PFSK-1 (cell line): ENCODE data around the gene GUCA2A.

Experiments used
- FOXP2 ChIP-seq: optimal IDR thresholded peaks from 2 replicates; pipeline ENCODE3; 2011; ENCODE audit warnings: borderline replicate concordance, control low read depth, inconsistent platforms; ENCODE audit not compliant: insufficient read depth; ENCODE audit errors: extremely low read length, extremely low read depth
- POLR2AphosphoS5 ChIP-seq: IDR thresholded peaks from 2 replicates; pipeline ENCODE4 v1.6.1; 2012; ENCODE audit warnings: low read depth, mild to moderate bottlenecking, control low read depth, low read length, moderate library complexity
- SIN3A ChIP-seq: IDR thresholded peaks from 2 replicates; pipeline ENCODE4 v1.6.1; 2012; ENCODE audit warnings: mild to moderate bottlenecking, low read length, moderate library complexity, borderline replicate concordance; ENCODE audit not compliant: insufficient read depth
- TAF1 ChIP-seq: IDR thresholded peaks from 2 replicates; pipeline ENCODE4 v1.6.1; 2012; ENCODE audit warnings: low read length, control low read depth, borderline replicate concordance; ENCODE audit not compliant: insufficient read depth
- TF ChIP-seq, protein P1 (sequence below), 2 experiments: IDR thresholded peaks; 2 replicates each; pipeline versions ENCODE4 v1.6.1 to v1.8.0; 2011 to 2012; ENCODE audit warnings: low read depth in 2 of 2, low read length in 2 of 2, control low read depth in 1 of 2, inconsistent platforms in 1 of 2, mild to moderate bottlenecking in 1 of 2, moderate library complexity in 1 of 2; ENCODE audit not compliant: insufficient read depth in 1 of 2

The GUCA2A gene

DNA sequence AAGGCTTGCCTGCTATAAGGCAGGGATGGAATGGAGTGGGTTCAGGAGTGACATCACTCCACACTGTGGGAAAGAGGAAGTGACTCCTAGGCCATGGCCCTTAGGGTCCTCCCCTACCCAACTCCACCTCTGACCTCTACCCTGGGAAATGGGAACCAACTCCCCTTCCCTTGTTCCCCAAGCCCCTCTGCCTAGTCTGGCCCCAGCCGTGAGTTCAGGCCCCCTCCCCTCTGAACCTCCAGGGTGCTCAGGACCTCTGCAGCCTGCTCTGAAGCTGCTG is 3.8 kb upstream of the GUCA2A start:
- TF ChIP-seq, protein P1, sequence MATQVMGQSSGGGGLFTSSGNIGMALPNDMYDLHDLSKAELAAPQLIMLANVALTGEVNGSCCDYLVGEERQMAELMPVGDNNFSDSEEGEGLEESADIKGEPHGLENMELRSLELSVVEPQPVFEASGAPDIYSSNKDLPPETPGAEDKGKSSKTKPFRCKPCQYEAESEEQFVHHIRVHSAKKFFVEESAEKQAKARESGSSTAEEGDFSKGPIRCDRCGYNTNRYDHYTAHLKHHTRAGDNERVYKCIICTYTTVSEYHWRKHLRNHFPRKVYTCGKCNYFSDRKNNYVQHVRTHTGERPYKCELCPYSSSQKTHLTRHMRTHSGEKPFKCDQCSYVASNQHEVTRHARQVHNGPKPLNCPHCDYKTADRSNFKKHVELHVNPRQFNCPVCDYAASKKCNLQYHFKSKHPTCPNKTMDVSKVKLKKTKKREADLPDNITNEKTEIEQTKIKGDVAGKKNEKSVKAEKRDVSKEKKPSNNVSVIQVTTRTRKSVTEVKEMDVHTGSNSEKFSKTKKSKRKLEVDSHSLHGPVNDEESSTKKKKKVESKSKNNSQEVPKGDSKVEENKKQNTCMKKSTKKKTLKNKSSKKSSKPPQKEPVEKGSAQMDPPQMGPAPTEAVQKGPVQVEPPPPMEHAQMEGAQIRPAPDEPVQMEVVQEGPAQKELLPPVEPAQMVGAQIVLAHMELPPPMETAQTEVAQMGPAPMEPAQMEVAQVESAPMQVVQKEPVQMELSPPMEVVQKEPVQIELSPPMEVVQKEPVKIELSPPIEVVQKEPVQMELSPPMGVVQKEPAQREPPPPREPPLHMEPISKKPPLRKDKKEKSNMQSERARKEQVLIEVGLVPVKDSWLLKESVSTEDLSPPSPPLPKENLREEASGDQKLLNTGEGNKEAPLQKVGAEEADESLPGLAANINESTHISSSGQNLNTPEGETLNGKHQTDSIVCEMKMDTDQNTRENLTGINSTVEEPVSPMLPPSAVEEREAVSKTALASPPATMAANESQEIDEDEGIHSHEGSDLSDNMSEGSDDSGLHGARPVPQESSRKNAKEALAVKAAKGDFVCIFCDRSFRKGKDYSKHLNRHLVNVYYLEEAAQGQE (IDR thresholded peaks at IDR 0.05; ENCODE audit: insufficient read depth in 1 of 2, low read depth in 2 of 2, low read length in 2 of 2): no peak
- no peak for TF ChIP-seq TAF1
- TF ChIP-seq POLR2AphosphoS5: no peak
- TF ChIP-seq FOXP2: no peak
- TF ChIP-seq SIN3A: no peak

DNA sequence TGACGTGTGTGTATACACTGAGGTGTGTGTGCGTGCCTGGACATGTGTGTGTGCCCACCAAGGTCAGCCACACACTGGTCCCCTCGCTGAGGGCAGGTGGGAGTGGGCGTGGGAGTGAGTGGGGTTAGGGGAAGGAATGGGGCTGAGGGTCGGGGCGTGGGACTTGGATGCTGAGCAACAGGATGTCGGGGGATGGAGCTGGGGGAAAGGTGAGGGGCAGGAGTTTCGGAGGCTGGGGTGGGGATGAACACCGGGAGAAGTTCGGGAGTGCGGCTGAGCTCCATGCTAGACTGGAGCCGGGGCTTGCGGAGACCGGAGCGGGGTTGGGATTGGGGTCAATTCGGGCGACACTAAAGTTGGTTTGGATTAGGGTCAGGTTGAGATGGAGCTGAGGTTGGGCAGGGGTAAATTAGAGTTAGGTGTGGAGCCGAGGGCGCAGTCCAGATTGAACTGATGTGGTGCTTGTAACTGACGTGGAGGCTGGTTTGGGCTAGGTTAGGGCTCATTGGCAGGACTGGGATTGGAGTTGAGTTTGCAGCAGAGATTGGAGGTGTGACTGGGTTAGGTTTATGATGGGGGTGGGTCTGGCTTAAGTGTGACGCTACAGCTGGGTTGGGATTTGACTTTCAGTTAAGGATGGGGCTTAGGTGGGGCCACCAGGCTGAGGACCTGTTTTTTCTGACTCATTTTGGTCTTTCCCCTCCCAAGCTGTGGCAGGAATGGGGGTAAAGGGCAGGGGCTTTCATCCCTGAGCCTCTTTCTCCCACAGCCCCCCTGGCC is 3.3 kb upstream of the GUCA2A start:
- no peak for TF ChIP-seq SIN3A
- TF ChIP-seq FOXP2: no peak
- TF ChIP-seq, protein P1 (IDR thresholded peaks at IDR 0.05; ENCODE audit: insufficient read depth in 1 of 2, low read depth in 2 of 2, low read length in 2 of 2): no peak
- TF ChIP-seq POLR2AphosphoS5: no peak
- TF ChIP-seq TAF1: no peak

DNA sequence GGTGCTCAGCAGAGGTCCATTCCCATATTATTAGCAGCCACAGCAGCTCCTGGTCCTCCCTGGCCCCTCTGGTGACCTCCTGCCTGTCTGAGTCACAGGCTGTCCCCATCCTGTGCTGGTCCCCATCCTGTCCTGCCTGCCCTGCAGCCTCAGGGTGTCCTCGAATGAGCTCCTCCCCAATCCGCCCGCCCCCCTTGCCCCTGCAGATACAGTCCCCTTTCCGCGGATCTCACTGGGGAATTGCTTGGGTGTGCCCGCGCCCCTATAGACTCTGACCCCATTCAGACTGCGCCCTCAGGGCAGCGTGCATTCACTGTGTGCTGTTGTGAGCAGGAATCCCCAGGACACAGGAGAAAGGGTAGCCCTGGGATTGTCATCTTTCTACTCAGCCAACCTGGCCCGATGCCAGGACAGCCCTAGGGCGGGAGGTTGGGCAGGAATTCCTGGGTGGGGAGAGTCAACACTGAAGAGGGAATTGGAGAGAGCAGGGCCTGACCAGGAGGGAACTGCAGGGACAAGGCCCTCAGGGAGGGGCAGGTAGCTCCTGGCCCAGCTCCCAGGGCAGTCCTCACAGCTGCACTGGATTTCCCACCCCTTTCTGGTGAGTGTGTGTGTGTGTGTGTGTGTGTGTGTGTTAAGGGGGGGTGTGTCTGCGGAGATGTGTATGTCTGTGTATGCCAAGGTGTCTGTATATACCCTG is 1.1 kb upstream of the GUCA2A start:
- TF ChIP-seq, protein P1 (IDR thresholded peaks at IDR 0.05; ENCODE audit: insufficient read depth in 1 of 2, low read depth in 2 of 2, low read length in 2 of 2): no peak
- TF ChIP-seq FOXP2: no peak
- no peak for TF ChIP-seq SIN3A
- no peak for TF ChIP-seq TAF1
- no peak for TF ChIP-seq POLR2AphosphoS5

DNA sequence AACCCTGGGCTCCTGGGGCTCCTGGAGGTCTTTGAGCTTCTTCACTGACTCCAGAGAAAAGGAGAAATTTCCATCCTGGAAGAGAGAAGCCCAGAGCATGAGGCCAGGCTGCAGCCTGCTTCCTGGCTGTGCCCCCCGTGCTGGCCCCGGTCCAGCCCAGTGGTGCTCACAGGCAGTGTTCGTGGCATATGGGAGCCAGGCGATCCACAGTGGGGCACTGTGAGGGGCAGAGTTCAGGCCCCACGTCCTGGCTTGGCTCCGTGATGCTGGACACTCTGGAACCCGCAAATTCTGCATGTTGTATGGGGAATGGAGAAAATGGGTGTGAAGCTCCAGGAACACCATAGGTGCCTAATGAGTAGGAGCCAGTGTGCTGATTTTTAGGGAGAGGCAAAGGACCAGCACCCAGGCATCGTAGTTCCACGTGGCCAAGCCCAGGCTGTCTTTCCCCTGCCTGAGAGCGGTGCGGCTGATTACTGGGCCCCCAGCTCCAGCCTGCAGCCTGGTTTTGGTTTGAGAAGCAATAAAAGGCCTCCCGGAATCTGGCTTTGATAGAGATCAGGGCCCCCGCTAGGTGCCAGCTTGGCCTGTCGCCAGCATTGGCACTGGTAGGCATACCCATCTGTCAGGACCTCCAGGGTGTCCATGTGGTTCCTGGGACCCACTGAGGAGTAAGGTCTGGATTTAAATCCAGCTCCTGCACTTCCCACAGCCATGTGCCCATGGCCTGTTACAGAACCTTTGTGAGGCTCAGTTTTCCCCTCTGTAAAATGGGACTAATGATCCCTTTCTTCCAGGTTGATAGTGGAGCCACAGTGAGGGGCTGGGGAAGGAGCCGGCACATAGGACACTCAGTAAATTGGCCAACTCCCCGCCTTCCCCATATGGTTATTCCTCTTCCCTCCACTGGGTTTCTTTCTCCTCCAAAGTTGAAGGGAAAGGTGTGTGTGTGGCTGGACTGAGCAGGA is 725 bp downstream of the GUCA2A start:
- TF ChIP-seq FOXP2 (no peak), POLR2AphosphoS5 (no peak), TAF1 (no peak), SIN3A (no peak)
- TF ChIP-seq, protein P1 (IDR thresholded peaks at IDR 0.05; ENCODE audit: insufficient read depth in 1 of 2, low read depth in 2 of 2, low read length in 2 of 2): no peak
